K562 (cell line): ENCODE data around the gene BMF. TPM values are rescaled to one million over a fixed set of nuclear protein-coding genes. Genes with fewer than 3 reads are reported as not detected.

ENCODE experiments used
- ARID4B ChIP-seq: sonication (generic); formaldehyde crosslinking; IDR thresholded peaks from 2 replicates; pipeline ENCODE4 v1.8.0; 2022; ENCODE audit warnings: mild to moderate bottlenecking, missing genetic modification reagents
- CTCF ChIP-seq, 3 experiments: IDR thresholded peaks in 2 of 3; conservative IDR thresholded peaks in 1 of 3; 2 replicates each; pipeline ENCODE4 v1.5.1; 2011 to 2012; ENCODE audit warnings: low read length in 3 of 3, mild to moderate bottlenecking in 3 of 3, control low read depth in 2 of 3, improper control_type of control experiment in 1 of 3, inconsistent platforms in 1 of 3, low read depth in 1 of 3, mixed read lengths in 1 of 3, moderate library complexity in 1 of 3; ENCODE audit not compliant: insufficient read depth in 2 of 3
- ELF2 ChIP-seq: fragments of 250-450 bp; sonication (Bioruptor Pico); IDR thresholded peaks from 2 replicates; pipeline ENCODE4 v1.5.0; 2021; ENCODE audit warnings: mild to moderate bottlenecking
- ELF4 ChIP-seq: fragments of 450-650 bp; formaldehyde crosslinking; IDR thresholded peaks from 2 replicates; pipeline ENCODE4 v1.4.0; 2022; ENCODE audit warnings: missing genetic modification characterization
- GATAD2A ChIP-seq: fragments of 450-650 bp; IDR thresholded peaks from 2 replicates; pipeline ENCODE4 v1.6.1; 2017
- HINFP ChIP-seq: fragments of 450-650 bp; conservative IDR thresholded peaks from 2 replicates; pipeline ENCODE4 v1.6.1; 2016; ENCODE audit warnings: missing genetic modification characterization, low read depth, mild to moderate bottlenecking, control low read depth, missing compliant biosample characterization
- HNRNPL ChIP-seq: fragments of 200-400 bp; formaldehyde crosslinking; IDR thresholded peaks from 2 replicates; pipeline ENCODE4 v1.6.1; 2017; ENCODE audit warnings: low read depth, mild to moderate bottlenecking, low read length
- IRF9 ChIP-seq: fragments of 450-650 bp; IDR thresholded peaks from 2 replicates; pipeline ENCODE4 v1.6.1; 2016; ENCODE audit warnings: missing biosample characterization, missing genetic modification characterization
- XRCC5 ChIP-seq: fragments of 200-400 bp; formaldehyde crosslinking; IDR thresholded peaks from 2 replicates; pipeline ENCODE4 v1.6.1; 2017; ENCODE audit warnings: low read depth, mild to moderate bottlenecking, low read length
- ZNF431 ChIP-seq: sonication (generic); formaldehyde crosslinking; IDR thresholded peaks from 2 replicates; pipeline ENCODE4 v1.8.0; 2022; ENCODE audit warnings: mild to moderate bottlenecking, missing genetic modification reagents
- ZNF511 ChIP-seq: sonication (generic); formaldehyde crosslinking; IDR thresholded peaks from 2 replicates; pipeline ENCODE4 v1.8.0; 2022; ENCODE audit warnings: mild to moderate bottlenecking, missing genetic modification reagents
- ZNF740 ChIP-seq, 3 experiments: fragments of 200-800 bp in 1 of 3; sonication (Bioruptor generic) in 1 of 3; sonication (generic) in 1 of 3; formaldehyde crosslinking in 1 of 3; IDR thresholded peaks; 2 replicates each; pipeline versions ENCODE4 v1.6.1 to v1.8.0; 2016 to 2022; ENCODE audit warnings: mild to moderate bottlenecking in 2 of 3, missing compliant biosample characterization in 2 of 3, missing genetic modification characterization in 2 of 3, missing genetic modification reagents in 1 of 3
- polyA plus RNA-seq, 8 experiments: library from polyadenylated mRNA; depleted of rRNA in 4 of 8; stranded (reverse) in 5 of 8; unstranded in 3 of 8; fragments of >200 nt; fragmentation: Nextera tagmentation in 2 of 8; fragmentation: Illumina TruSeq in 1 of 8; extraction: Ambion mirVana in 2 of 8; extraction: Trizol in 1 of 8; gene quantifications; 2 replicates each; pipeline versions ENCODE4 v1.2.1 to v1.2.3, GENCODE V29; 2011 to 2014; ENCODE audit warnings: inconsistent platforms in 1 of 8, missing spikeins in 1 of 8
- total RNA-seq, 7 experiments: library from RNA; depleted of rRNA in 6 of 7; stranded (reverse); fragments of >200 nt in 6 of 7; fragmentation: Illumina TruSeq in 2 of 7; extraction: Trizol in 2 of 7; gene quantifications; 2 replicates each; pipeline versions ENCODE4 v1.2.1 to v1.2.3, GENCODE V29; 2011 to 2021; ENCODE audit warnings: low replicate concordance in 1 of 7

BMF gene
- total and polyA plus RNA-seq, 9 of the 15 experiments (the other 6 are each of a cell fraction or from before 2014, with no cell fraction given): 0.25 to 0.91 (median 0.59) TPM; not detected in 2

GRCh38 chr15:40106203-40107161, 2.2 kb downstream of the BMF start (continued):
- no peak for TF ChIP-seq HNRNPL
- TF ChIP-seq ARID4B (CRISPR knock-in tag): no peak
- no peak for TF ChIP-seq ELF2
- no peak for TF ChIP-seq ZNF740 (CRISPR knock-in tag; IDR thresholded peaks at IDR 0.05)
- TF ChIP-seq ZNF740 (tag; IDR thresholded peaks at IDR 0.05): no peak
- TF ChIP-seq ZNF431 (CRISPR knock-in tag): no peak
- no peak for TF ChIP-seq ZNF511 (CRISPR knock-in tag)
- no peak for TF ChIP-seq IRF9 (tag)
- TF ChIP-seq XRCC5: no peak
- peak in 2 of 3 experiments; percentile 13 to 40; a peak in 2 of 6 replicates for TF ChIP-seq CTCF (IDR thresholded peaks at IDR 0.05 in 2 of 3, conservative IDR thresholded peaks at IDR 0.05 in 1 of 3; ENCODE audit: insufficient read depth in 2 of 3, low read depth in 1 of 3, low read length in 3 of 3)
- no peak for TF ChIP-seq HINFP
- TF ChIP-seq GATAD2A: peak; percentile 59; the same call in 1 of the 2 replicates
- no peak for TF ChIP-seq ELF4 (CRISPR knock-in tag)
